Neuron (in vitro differentiated cells): ENCODE data around the gene NTHL1.

Source experiments
- H2AFZ ChIP-seq: one replicate; pipeline ENCODE4 v1.6.1; 2013; ENCODE audit warnings: low read depth, mild to moderate bottlenecking, inconsistent platforms, low read length, moderate library complexity
- H3K27me3 ChIP-seq: one replicate; pipeline ENCODE4 v1.6.1; 2013; ENCODE audit warnings: low read length; ENCODE audit not compliant: insufficient read depth
- H3K36me3 ChIP-seq: one replicate; pipeline ENCODE4 v1.6.1; 2013; ENCODE audit warnings: low read length; ENCODE audit not compliant: insufficient read depth
- H3K4me1 ChIP-seq: one replicate; pipeline ENCODE4 v1.6.1; 2013; ENCODE audit warnings: low read length; ENCODE audit not compliant: insufficient read depth
- H3K4me3 ChIP-seq: 2 replicates; pipeline ENCODE4 v1.5.1; 2013; ENCODE audit warnings: mild to moderate bottlenecking, low read length, moderate library complexity
- H3K9me3 ChIP-seq: one replicate; pipeline ENCODE4 v1.6.1; 2013; ENCODE audit warnings: low read length

Gene NTHL1

DNA sequence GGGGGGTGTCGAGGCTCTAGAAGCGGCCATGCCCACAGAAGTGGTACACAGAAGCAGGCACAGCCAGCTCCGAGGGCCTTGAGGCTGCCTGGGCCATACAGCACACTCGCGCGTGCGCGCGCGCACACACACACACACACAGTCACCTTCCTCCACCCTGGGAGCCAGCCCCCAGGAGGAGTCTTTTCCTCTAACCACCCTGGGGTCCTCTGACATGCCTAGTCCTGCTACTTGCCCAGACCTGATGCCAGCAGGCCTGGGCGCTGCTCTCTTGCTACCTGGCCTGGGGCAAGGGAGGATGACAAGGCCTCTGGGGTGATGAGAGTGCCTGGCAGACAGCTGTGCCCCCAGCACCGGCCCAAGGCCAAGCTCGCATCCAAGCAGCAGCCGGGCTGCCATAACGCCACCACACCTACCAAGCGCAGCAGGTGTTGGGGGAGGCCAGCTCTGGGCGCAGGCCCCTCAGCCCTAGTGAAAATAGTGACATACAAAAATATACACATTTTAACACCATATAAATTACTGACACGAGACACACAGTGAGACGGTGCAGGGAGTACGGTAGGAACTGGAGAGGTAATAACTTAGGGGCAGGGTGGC is 41.2 kb upstream of the NTHL1 start:
- no peak overlapping the region for H3K4me3 ChIP-seq
- H3K9me3 ChIP-seq: no peaks in the 10 kb centered on the region
- no peak overlapping the region for H2AFZ ChIP-seq
- no peaks in the 10 kb centered on the region for H3K27me3 ChIP-seq
- H3K4me1 ChIP-seq: no peaks in the 10 kb centered on the region
- peaks cover 66% of the 10 kb centered on the region for H3K36me3 ChIP-seq

DNA sequence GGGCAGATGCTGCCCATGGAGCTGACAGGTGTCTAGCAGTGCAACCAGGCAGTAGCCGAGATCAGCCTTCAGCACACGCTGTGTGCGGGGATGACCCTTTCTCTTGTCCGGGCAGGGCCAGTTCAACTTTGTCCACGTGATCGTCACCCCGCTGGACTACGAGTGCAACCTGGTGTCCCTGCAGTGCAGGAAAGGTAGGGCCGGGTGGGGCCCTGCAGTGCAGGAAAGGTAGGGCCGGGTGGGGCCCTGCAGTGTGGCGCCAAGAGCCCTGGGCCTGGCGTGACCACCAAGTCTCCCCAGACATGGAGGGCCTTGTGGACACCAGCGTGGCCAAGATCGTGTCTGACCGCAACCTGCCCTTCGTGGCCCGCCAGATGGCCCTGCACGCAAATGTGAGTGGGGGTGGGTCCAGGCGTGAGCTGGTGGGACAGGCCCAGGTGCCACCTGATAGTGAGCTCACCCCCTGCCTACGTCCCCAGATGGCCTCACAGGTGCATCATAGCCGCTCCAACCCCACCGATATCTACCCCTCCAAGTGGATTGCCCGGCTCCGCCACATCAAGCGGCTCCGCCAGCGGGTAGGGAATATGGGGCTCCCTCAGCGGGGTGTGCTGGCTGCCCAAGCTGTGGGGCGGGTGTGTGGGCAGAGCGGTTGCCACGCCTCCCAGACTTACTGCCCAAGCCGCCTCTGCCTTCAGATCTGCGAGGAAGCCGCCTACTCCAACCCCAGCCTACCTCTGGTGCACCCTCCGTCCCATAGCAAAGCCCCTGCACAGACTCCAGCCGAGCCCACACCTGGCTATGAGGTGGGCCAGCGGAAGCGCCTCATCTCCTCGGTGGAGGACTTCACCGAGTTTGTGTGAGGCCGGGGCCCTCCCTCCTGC is 40.4 kb upstream of the NTHL1 start:
- Histone ChIP-seq H3K9me3 (no peaks in the 10 kb centered on the region), H3K36me3 (peaks cover 60% of the 10 kb centered on the region), H3K27me3 (no peaks in the 10 kb centered on the region), H3K4me1 (no peaks in the 10 kb centered on the region), H3K4me3 (no peak overlapping the region), H2AFZ (no peak overlapping the region)

DNA sequence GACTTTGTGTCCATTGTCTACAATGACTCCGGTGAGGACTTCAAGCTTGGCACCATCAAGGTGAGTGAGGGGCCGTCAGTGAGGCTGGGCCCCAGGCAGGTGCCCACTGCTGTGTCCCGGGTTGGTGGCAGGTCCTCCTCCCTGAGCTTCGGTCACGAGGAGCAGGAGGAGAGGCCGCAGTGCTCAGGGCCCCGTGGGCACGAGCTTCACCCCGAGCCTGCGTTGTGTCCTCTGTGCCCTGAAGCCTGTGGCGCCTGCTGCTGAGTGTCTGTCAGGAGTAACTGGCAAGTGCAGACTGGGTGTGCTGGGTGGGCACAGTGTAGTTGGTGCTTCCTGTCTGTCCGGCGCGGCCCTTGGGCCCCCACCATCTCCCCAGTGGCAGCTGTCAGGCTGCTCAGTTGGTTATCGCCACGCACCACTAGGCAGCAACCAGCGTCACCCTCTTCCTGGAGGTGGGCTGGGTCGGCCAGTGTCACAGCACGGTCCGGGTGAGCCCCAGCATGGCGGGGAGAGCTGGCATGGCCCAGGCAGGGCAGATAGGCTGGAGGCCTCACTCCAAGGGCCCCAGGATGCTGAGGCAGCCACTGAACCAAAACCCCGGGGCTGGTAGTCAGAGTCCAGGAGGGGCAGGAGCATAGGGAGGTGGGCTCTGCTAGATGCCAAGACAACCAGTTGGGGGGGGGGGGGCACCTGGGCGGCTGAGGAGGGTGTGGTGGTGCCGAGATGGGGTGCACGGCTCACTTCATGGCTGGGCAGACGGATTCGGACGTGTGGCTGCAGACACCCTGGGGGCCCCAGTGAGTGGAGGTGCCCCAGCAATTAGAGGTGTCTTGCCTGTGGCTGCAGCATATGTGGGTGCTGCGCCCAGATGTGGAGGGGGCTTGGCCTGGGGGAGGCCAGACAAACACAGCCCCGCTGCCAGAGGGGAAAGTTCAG is 39.4 kb upstream of the NTHL1 start:
- Histone ChIP-seq H3K36me3 (peaks cover 60% of the 10 kb centered on the region), H3K27me3 (no peaks in the 10 kb centered on the region), H3K9me3 (no peaks in the 10 kb centered on the region), H2AFZ (no peak overlapping the region), H3K4me1 (no peaks in the 10 kb centered on the region), H3K4me3 (no peak overlapping the region)

DNA sequence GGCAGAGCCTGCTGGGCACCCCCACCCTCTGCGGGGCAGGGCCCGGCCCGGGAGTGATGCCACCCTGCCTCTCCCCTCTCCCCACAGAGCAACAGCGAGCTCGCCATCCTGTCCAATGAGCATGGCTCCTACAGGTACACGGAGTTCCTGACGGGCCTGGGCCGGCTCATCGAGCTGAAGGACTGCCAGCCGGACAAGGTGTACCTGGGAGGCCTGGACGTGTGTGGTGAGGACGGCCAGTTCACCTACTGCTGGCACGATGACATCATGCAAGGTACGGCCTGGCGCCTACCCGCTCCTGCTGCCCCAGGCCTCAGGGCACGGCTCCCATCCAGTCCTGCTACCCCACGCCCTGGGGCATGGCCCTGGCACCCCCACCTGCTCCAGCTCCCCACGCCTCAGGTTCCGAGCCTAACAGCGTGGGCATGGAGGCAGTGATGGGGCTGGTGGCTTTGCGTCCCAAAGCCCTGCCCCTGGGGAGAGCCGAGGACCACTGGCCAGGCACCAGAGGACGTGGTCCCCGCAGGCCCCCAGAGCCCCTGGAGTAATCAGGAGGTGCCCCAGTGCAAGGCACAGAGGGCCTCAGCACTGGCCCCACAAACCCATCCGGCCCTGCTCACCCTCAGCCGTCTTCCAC is 38.6 kb upstream of the NTHL1 start:
- Histone ChIP-seq H3K4me3 (no peak overlapping the region), H2AFZ (no peak overlapping the region), H3K4me1 (no peaks in the 10 kb centered on the region), H3K36me3 (peaks cover 64% of the 10 kb centered on the region), H3K27me3 (no peaks in the 10 kb centered on the region), H3K9me3 (no peaks in the 10 kb centered on the region)

DNA sequence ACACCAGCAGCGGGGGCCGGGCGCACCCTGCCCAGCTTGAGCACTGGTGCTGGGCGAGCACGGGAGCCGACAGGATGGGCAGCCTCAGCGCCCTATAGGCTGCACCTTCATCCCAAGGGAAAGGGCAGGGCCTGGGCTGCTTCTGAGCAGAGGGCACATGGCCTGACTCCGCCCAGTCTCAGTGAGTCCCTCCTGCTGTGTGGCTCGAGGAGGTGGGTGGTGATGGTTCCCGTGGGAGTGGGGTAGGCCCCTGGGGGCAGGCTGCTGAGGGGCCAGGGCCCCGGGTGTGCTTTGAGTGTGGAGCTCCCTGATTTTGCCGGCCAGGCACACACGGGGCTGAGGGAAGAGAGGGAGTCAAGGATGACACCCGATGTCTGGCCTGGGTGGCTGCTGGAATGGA is 38.0 kb upstream of the NTHL1 start:
- Histone ChIP-seq H3K4me1 (no peaks in the 10 kb centered on the region), H2AFZ (no peak overlapping the region), H3K27me3 (no peaks in the 10 kb centered on the region), H3K36me3 (peaks cover 67% of the 10 kb centered on the region), H3K9me3 (no peaks in the 10 kb centered on the region), H3K4me3 (no peak overlapping the region)

DNA sequence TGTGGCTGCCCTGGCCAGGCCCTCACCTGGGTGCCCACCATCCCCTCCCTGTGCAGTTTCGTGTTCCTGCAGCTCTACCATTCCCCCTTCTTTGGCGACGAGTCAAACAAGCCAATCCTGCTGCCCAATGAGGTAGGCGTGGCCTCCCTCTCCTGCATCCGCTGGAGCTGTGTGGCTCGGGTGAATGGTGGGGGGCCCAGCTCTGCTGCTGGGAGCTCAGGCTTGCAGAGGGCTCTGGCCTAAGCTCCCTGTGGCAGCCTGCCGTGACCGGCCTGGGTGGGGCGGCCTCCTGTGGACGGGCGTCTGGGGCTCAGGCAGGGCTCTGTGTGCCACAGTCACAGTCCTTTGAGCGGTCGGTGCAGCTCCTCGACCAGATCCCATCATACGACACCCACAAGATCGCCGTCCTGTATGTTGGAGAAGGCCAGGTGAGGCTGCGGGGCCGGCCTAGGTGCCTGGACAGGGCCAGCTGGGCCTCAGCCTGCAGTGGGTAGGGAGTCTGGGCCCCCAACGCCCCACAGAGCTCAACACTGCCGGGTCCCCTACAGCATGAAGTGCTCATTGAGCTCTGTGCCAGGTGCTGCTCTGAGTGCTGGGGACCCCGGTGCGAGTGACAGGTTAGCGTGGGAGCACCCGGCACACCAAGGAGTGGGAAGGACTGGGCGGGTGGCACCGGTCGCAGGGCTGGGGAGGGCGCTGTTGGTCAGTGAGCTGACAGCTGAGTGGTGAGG is 37.4 kb upstream of the NTHL1 start:
- Histone ChIP-seq H3K27me3 (no peaks in the 10 kb centered on the region), H3K4me1 (no peaks in the 10 kb centered on the region), H2AFZ (no peak overlapping the region), H3K4me3 (no peak overlapping the region), H3K9me3 (no peaks in the 10 kb centered on the region), H3K36me3 (peaks cover 64% of the 10 kb centered on the region)

DNA sequence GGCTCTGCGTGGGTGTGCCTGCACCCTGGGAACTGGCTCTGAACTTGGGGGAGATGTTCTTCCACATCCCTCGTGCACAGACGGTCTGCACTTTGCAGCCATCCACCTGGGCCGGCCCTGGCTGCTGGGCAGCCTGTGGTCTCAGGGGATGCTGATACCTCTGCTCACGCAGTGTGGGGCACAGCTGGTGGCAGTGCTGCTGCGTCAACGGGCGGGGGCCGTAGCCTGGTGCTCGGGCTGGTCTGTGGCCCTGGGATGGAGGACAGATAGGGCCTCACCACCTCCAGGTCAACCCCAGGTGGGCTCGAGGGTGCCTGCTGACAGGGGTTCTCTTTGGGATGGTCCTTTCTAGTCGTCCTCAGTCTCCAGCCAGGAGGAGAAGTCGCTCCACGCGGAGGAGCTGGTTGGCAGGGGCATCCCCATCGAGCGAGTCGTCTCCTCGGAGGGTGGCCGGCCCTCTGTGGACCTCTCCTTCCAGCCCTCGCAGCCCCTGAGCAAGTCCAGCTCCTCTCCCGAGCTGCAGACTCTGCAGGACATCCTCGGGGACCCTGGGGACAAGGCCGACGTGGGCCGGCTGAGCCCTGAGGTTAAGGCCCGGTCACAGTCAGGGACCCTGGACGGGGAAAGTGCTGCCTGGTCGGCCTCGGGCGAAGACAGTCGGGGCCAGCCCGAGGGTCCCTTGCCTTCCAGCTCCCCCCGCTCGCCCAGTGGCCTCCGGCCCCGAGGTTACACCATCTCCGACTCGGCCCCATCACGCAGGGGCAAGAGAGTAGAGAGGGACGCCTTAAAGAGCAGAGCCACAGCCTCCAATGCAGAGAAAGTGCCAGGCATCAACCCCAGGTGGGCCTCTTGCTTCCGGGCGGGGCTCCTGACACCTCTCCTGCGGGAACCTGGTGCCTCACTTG is 36.5 kb upstream of the NTHL1 start:
- Histone ChIP-seq H3K27me3 (no peaks in the 10 kb centered on the region), H3K36me3 (peaks cover 59% of the 10 kb centered on the region), H3K4me3 (no peak overlapping the region), H3K4me1 (no peaks in the 10 kb centered on the region), H2AFZ (no peak overlapping the region), H3K9me3 (no peaks in the 10 kb centered on the region)

DNA sequence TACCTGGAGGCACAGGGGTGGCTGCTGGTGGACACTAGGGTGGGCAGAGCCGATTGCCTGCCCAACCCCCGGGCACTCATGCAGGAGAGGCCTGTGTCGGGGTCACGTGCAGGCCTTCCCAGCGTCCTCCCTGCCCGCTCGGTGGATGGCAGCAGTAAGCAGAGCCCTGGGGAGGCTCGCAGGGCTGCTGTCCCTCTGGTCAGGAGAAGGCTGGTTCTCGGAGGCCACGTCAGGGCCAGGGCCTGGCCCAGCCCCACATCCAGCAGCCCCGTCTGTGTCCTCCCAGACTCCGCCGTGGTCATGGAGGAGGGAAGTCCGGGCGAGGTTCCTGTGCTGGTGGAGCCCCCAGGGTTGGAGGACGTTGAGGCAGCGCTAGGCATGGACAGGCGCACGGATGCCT is 35.8 kb upstream of the NTHL1 start:
- no peaks in the 10 kb centered on the region for H3K27me3 ChIP-seq
- H3K9me3 ChIP-seq: no peaks in the 10 kb centered on the region
- H3K36me3 ChIP-seq: peaks cover 59% of the 10 kb centered on the region
- H3K4me1 ChIP-seq: no peaks in the 10 kb centered on the region
- no peak overlapping the region for H3K4me3 ChIP-seq
- H2AFZ ChIP-seq: no peak overlapping the region

DNA sequence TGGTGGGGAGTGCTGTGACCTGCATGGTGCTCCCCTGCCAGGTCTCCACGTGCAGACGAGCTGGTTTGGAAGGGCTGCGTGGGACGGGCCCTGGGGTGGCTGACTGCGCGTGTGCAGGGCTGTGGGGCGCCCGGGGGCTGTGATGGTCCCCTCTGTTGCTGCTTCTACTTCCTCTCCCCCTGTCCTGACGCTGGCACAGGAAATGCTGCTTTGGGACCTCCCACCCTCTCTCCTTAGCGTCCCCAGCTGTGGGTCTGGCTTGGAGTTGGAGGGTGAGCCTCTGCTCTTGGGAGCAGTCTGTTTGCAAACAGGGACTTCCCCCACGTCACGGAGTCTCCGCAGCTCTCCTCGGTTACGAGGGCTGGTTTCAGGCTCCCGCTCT is 35.3 kb upstream of the NTHL1 start:
- Histone ChIP-seq H3K9me3 (no peaks in the 10 kb centered on the region), H3K36me3 (peaks cover 55% of the 10 kb centered on the region), H3K27me3 (no peaks in the 10 kb centered on the region), H2AFZ (no peak overlapping the region), H3K4me1 (no peaks in the 10 kb centered on the region), H3K4me3 (no peak overlapping the region)

DNA sequence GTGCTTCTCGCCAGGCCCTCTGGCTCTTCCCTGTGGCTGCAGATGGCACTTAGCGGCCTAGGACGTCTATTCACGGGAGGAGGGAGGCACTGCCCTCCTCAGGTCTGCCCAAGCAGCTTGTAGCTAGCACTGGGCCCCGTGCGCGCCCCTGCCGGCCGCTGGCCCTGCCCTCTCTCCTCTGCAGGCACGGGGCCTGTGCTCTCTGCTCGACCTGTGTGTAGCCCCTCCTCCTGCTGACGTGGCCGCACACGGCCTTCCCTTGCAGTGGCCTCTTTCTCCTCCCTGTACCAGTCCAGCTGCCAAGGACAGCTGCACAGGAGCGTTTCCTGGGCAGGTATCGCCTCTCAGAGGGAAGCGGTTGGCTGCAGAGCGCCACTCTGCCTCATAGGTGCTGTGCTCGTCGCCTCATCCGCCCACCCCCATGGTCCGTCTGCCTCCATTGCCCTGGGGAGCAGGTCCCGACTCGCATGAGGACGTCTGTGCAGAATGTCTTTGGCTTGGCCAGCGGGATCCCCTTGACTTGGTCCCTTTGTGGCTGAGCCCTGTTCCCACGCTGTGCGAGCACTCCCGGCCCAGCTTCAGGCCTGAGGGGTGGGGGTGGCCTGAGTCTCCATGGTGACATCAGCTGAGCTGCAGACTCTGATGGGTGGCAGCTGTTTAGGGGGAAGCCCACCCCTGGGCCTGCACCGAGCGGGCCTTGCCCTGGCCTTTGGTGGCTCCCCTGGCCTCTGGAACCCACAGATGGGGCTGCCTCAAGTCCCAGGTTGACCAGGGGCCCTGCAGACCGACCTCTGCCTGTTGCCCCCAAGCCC is 34.7 kb upstream of the NTHL1 start:
- H3K4me1 ChIP-seq: no peaks in the 10 kb centered on the region
- no peaks in the 10 kb centered on the region for H3K9me3 ChIP-seq
- H2AFZ ChIP-seq: no peak overlapping the region
- H3K27me3 ChIP-seq: no peaks in the 10 kb centered on the region
- peaks cover 50% of the 10 kb centered on the region for H3K36me3 ChIP-seq
- no peak overlapping the region for H3K4me3 ChIP-seq
